ENCODE data around the gene ATG3.
A peak's percentile ranks its signal among the peaks of the same experiment; 100 is the strongest.

Gene ATG3
- total RNA-seq, result 39.2 to 60.2 (median 46.7) reads per million in 3 donors

DNA sequence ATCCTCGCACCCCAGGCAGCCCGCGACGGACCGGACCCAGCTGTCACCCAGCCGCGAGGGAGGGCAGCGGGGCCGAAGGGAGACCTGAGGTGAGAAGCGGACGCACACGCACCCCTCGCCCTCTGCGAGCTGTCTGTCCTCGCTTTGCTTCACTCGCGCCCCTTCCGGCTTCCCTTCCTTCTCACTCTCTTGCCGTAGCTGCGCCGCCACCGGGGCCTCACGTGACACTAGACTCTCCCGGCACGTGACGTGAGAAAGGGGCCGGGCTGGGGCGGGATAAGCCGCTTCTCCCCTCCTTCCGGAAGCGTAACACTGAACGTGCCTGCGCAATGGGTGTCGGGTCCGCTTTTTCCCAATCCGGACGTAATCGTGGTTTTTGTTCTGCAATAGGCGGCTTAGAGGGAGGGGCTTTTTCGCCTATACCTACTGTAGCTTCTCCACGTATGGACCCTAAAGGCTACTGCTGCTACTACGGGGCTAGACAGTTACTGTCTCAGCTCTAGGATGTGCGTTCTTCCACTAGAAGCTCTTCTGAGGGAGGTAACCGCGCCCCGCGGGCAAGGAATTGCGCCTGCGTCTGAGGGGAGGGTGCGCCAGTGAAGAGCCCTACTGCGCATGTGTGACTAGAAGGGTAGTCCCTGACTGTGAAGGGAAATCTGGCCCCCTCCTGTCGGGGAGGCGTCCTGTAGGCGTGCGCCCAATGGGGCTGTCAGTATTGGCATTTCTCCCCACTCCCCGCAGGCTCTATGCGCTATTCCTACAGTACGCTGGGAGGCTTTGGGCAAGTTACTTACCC lies at the start of gene ATG3, which contains the start of gene SLC35A5:
Gene ATG3, minus strand, starts transcription at position 229 of the 796 bp plus-strand sequence. CDS start 434 bp downstream, outside the sequence.
Gene SLC35A5, plus strand, starts transcription at position 312 of the 796 bp plus-strand sequence. CDS start 1,359 bp downstream, outside the sequence.
- peak; percentile 98 for DNase-seq
- Histone ChIP-seq H3K27me3 (replicated peaks; ENCODE audit: control insufficient read depth, insufficient read depth, low read length, poor library complexity, severe bottlenecking) (no peaks in the 10 kb centered on the region), H3K36me3 (ENCODE audit: control insufficient read depth, insufficient read depth, low read length) (no peaks in the 10 kb centered on the region), H3K27ac (ENCODE audit: insufficient read depth, low read length, poor library complexity, severe bottlenecking) (peak within 1 kb of the TSS; percentile 98), H3K4me3 (ENCODE audit: insufficient read depth, low read depth, low read length, poor library complexity, severe bottlenecking) (peak within 1 kb of the TSS; percentile 85), H3K4me1 (ENCODE audit: control insufficient read depth, insufficient read depth, low read length, poor library complexity, severe bottlenecking) (peaks cover 16% of the 10 kb centered on the region), H3K9me3 (ENCODE audit: control insufficient read depth, low read length) (no peaks in the 10 kb centered on the region)

DNA sequence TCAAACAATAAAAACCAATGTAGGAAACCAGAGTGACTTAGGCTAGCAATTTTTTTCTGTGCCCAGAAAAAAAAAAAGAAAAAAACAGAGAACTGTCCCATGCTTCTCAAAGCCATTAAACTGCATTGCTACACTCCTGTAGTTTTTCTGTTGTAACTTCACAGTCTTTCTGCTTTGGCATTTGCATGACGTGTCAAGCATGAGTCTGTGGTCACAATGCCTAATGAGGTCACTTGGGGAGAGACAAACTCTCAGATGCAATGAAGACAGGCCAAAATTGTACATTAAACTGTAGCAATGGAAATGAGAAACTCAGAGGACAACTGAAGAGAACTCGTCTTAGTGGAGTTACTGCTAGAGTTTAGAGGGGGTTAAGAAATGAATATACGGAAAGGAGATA lies 48.4 kb upstream of the ATG3 start:
- no peak overlapping the region for H3K4me3 ChIP-seq (ENCODE audit: insufficient read depth, low read depth, low read length, poor library complexity, severe bottlenecking)
- no peak overlapping the region for H3K27ac ChIP-seq (ENCODE audit: insufficient read depth, low read length, poor library complexity, severe bottlenecking)
- no peak for DNase-seq
- no peaks in the 10 kb centered on the region for H3K9me3 ChIP-seq (ENCODE audit: control insufficient read depth, low read length)
- H3K36me3 ChIP-seq (ENCODE audit: control insufficient read depth, insufficient read depth, low read length), result no peaks in the 10 kb centered on the region
- no peaks in the 10 kb centered on the region for H3K4me1 ChIP-seq (ENCODE audit: control insufficient read depth, insufficient read depth, low read length, poor library complexity, severe bottlenecking)
- H3K27me3 ChIP-seq (replicated peaks; ENCODE audit: control insufficient read depth, insufficient read depth, low read length, poor library complexity, severe bottlenecking), result no peaks in the 10 kb centered on the region

GRCh38 chr3:112607863-112608262 lies 46.1 kb upstream of the ATG3 start:
- Histone ChIP-seq H3K4me3 (ENCODE audit: insufficient read depth, low read depth, low read length, poor library complexity, severe bottlenecking) (no peak overlapping the region), H3K4me1 (ENCODE audit: control insufficient read depth, insufficient read depth, low read length, poor library complexity, severe bottlenecking) (no peaks in the 10 kb centered on the region), H3K36me3 (ENCODE audit: control insufficient read depth, insufficient read depth, low read length) (no peaks in the 10 kb centered on the region), H3K27ac (ENCODE audit: insufficient read depth, low read length, poor library complexity, severe bottlenecking) (no peak overlapping the region), H3K9me3 (ENCODE audit: control insufficient read depth, low read length) (no peaks in the 10 kb centered on the region), H3K27me3 (replicated peaks; ENCODE audit: control insufficient read depth, insufficient read depth, low read length, poor library complexity, severe bottlenecking) (no peaks in the 10 kb centered on the region)
- no peak for DNase-seq

DNA sequence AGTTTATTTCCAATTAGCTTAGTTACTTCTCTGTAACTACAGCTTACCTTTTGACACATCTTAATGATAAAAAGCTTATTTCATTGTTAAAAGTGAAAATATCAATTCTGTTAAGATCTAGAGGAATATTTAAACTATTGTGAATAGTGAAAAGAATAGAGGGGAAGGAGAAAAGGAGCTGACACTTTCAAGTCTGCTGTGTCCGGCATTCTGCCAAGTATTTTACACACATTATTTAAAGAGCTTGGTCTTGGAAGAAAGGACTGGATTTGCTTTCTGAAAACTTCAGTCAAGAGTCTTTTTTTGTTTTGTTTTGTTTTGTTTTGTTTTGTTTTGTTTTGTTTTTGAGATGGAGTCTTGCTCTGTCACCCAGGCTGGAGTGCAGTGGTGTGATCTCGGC lies 44.3 kb upstream of the ATG3 start:
- DNase-seq, result no peak
- Histone ChIP-seq H3K4me3 (ENCODE audit: insufficient read depth, low read depth, low read length, poor library complexity, severe bottlenecking) (no peak overlapping the region), H3K27me3 (replicated peaks; ENCODE audit: control insufficient read depth, insufficient read depth, low read length, poor library complexity, severe bottlenecking) (no peaks in the 10 kb centered on the region), H3K9me3 (ENCODE audit: control insufficient read depth, low read length) (no peaks in the 10 kb centered on the region), H3K36me3 (ENCODE audit: control insufficient read depth, insufficient read depth, low read length) (no peaks in the 10 kb centered on the region), H3K4me1 (ENCODE audit: control insufficient read depth, insufficient read depth, low read length, poor library complexity, severe bottlenecking) (no peaks in the 10 kb centered on the region), H3K27ac (ENCODE audit: insufficient read depth, low read length, poor library complexity, severe bottlenecking) (no peak overlapping the region)

GRCh38 chr3:112605285-112605684 lies 43.5 kb upstream of the ATG3 start:
- no peaks in the 10 kb centered on the region for H3K9me3 ChIP-seq (ENCODE audit: control insufficient read depth, low read length)
- H3K36me3 ChIP-seq (ENCODE audit: control insufficient read depth, insufficient read depth, low read length), result no peaks in the 10 kb centered on the region
- no peaks in the 10 kb centered on the region for H3K4me1 ChIP-seq (ENCODE audit: control insufficient read depth, insufficient read depth, low read length, poor library complexity, severe bottlenecking)
- H3K27me3 ChIP-seq (replicated peaks; ENCODE audit: control insufficient read depth, insufficient read depth, low read length, poor library complexity, severe bottlenecking), result no peaks in the 10 kb centered on the region
- H3K27ac ChIP-seq (ENCODE audit: insufficient read depth, low read length, poor library complexity, severe bottlenecking), result no peak overlapping the region
- no peak for DNase-seq
- no peak overlapping the region for H3K4me3 ChIP-seq (ENCODE audit: insufficient read depth, low read depth, low read length, poor library complexity, severe bottlenecking)

- Histone ChIP-seq H3K4me3 (ENCODE audit: insufficient read depth, low read depth, low read length, poor library complexity, severe bottlenecking) (no peak overlapping the region), H3K27me3 (replicated peaks; ENCODE audit: control insufficient read depth, insufficient read depth, low read length, poor library complexity, severe bottlenecking) (no peaks in the 10 kb centered on the region), H3K9me3 (ENCODE audit: control insufficient read depth, low read length) (no peaks in the 10 kb centered on the region), H3K27ac (ENCODE audit: insufficient read depth, low read length, poor library complexity, severe bottlenecking) (no peak overlapping the region), H3K4me1 (ENCODE audit: control insufficient read depth, insufficient read depth, low read length, poor library complexity, severe bottlenecking) (no peaks in the 10 kb centered on the region), H3K36me3 (ENCODE audit: control insufficient read depth, insufficient read depth, low read length) (no peaks in the 10 kb centered on the region)
- DNase-seq, result no peak
Observed at GRCh38 chr3:112604536-112604935, 42.8 kb upstream of the ATG3 start.

GRCh38 chr3:112602217-112602838 lies 40.6 kb upstream of the ATG3 start:
- Histone ChIP-seq H3K27ac (ENCODE audit: insufficient read depth, low read length, poor library complexity, severe bottlenecking) (no peak overlapping the region), H3K27me3 (replicated peaks; ENCODE audit: control insufficient read depth, insufficient read depth, low read length, poor library complexity, severe bottlenecking) (no peaks in the 10 kb centered on the region), H3K4me1 (ENCODE audit: control insufficient read depth, insufficient read depth, low read length, poor library complexity, severe bottlenecking) (no peaks in the 10 kb centered on the region), H3K9me3 (ENCODE audit: control insufficient read depth, low read length) (no peaks in the 10 kb centered on the region), H3K4me3 (ENCODE audit: insufficient read depth, low read depth, low read length, poor library complexity, severe bottlenecking) (no peak overlapping the region), H3K36me3 (ENCODE audit: control insufficient read depth, insufficient read depth, low read length) (no peaks in the 10 kb centered on the region)
- no peak for DNase-seq

- Histone ChIP-seq H3K27me3 (replicated peaks; ENCODE audit: control insufficient read depth, insufficient read depth, low read length, poor library complexity, severe bottlenecking) (no peaks in the 10 kb centered on the region), H3K27ac (ENCODE audit: insufficient read depth, low read length, poor library complexity, severe bottlenecking) (no peak overlapping the region), H3K9me3 (ENCODE audit: control insufficient read depth, low read length) (no peaks in the 10 kb centered on the region), H3K4me1 (ENCODE audit: control insufficient read depth, insufficient read depth, low read length, poor library complexity, severe bottlenecking) (no peaks in the 10 kb centered on the region), H3K36me3 (ENCODE audit: control insufficient read depth, insufficient read depth, low read length) (peaks cover 4% of the 10 kb centered on the region), H3K4me3 (ENCODE audit: insufficient read depth, low read depth, low read length, poor library complexity, severe bottlenecking) (no peak overlapping the region)
- no peak for DNase-seq
Observed at GRCh38 chr3:112598731-112599130, 37.0 kb upstream of the ATG3 start.

GRCh38 chr3:112597945-112598344 lies 36.2 kb upstream of the ATG3 start:
- DNase-seq, result no peak
- Histone ChIP-seq H3K9me3 (ENCODE audit: control insufficient read depth, low read length) (no peaks in the 10 kb centered on the region), H3K27ac (ENCODE audit: insufficient read depth, low read length, poor library complexity, severe bottlenecking) (no peak overlapping the region), H3K4me1 (ENCODE audit: control insufficient read depth, insufficient read depth, low read length, poor library complexity, severe bottlenecking) (no peaks in the 10 kb centered on the region), H3K36me3 (ENCODE audit: control insufficient read depth, insufficient read depth, low read length) (peaks cover 7% of the 10 kb centered on the region), H3K27me3 (replicated peaks; ENCODE audit: control insufficient read depth, insufficient read depth, low read length, poor library complexity, severe bottlenecking) (no peaks in the 10 kb centered on the region), H3K4me3 (ENCODE audit: insufficient read depth, low read depth, low read length, poor library complexity, severe bottlenecking) (no peak overlapping the region)

GRCh38 chr3:112594856-112595255 lies 33.1 kb upstream of the ATG3 start:
- no peaks in the 10 kb centered on the region for H3K27me3 ChIP-seq (replicated peaks; ENCODE audit: control insufficient read depth, insufficient read depth, low read length, poor library complexity, severe bottlenecking)

More at GRCh38 chr3:112594856-112595255, 33.1 kb upstream of the ATG3 start:
- Histone ChIP-seq H3K36me3 (ENCODE audit: control insufficient read depth, insufficient read depth, low read length) (peaks cover 9% of the 10 kb centered on the region), H3K4me3 (ENCODE audit: insufficient read depth, low read depth, low read length, poor library complexity, severe bottlenecking) (no peak overlapping the region), H3K27ac (ENCODE audit: insufficient read depth, low read length, poor library complexity, severe bottlenecking) (no peak overlapping the region), H3K4me1 (ENCODE audit: control insufficient read depth, insufficient read depth, low read length, poor library complexity, severe bottlenecking) (no peaks in the 10 kb centered on the region), H3K9me3 (ENCODE audit: control insufficient read depth, low read length) (no peaks in the 10 kb centered on the region)
- DNase-seq, result no peak
